Measurements from ENCODE around the gene L2HGDH.
"Not testable (repeated sequence)": the region's sequence is repeated elsewhere in the genome, so short reads cannot be mapped to it uniquely, and the experiment has no call there.

DNA sequence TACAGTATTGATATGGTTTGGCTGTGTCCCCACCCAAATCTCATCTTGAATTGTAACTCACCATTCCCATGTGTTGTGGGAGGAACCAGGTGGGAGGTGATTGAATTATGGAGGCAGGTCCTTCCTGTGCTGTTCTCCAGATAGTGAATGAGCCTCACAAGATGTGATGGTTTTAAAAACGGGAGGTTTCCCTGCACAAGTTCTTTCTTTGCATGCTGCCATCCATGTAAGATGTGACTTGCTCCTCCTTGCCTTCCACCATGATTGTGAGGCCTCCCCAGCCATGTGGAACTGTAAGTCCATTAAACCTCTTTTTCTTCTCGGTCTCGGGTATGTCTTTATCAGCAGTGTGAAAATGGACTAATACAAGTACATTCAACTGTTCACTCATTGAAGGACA lies 2.1 kb upstream of the L2HGDH start:
- not testable (repeated sequence) for TF ChIP-seq HLTF (IDR thresholded peaks at IDR 0.05); CHD2 (IDR thresholded peaks at IDR 0.05; ENCODE audit: low read depth, low read length); POLR2A (conservative IDR thresholded peaks at IDR 0.05); GATAD2B (IDR thresholded peaks at IDR 0.05; ENCODE audit: borderline replicate concordance)
- TF ChIP-seq, protein P1, sequence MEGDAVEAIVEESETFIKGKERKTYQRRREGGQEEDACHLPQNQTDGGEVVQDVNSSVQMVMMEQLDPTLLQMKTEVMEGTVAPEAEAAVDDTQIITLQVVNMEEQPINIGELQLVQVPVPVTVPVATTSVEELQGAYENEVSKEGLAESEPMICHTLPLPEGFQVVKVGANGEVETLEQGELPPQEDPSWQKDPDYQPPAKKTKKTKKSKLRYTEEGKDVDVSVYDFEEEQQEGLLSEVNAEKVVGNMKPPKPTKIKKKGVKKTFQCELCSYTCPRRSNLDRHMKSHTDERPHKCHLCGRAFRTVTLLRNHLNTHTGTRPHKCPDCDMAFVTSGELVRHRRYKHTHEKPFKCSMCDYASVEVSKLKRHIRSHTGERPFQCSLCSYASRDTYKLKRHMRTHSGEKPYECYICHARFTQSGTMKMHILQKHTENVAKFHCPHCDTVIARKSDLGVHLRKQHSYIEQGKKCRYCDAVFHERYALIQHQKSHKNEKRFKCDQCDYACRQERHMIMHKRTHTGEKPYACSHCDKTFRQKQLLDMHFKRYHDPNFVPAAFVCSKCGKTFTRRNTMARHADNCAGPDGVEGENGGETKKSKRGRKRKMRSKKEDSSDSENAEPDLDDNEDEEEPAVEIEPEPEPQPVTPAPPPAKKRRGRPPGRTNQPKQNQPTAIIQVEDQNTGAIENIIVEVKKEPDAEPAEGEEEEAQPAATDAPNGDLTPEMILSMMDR (IDR thresholded peaks at IDR 0.05 in 2 of 3, conservative IDR thresholded peaks at IDR 0.05 in 1 of 3; ENCODE audit: insufficient read depth in 2 of 3, low read depth in 1 of 3, low read length in 3 of 3), result not testable (repeated sequence)
